ENCODE measurements around the gene PPM1A.

DNA sequence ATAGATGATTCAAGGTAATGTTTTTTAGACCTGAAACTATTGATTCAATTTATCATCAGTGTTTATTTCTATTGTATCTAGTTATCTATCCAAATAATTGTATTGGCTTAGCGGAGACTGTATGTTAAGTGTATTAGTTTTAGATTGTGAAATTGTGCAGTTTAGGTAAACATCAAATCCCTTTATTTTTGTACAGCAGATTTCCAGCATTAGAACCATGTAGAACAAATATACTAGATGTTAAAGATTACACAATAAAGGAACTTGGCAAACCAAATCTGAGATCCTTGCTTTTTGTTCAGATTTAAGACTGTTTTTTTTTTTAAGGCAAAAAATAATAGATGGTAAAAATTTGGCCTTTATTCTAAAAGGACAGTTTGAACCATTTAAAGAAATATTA is 39.3 kb downstream of the PPM1A start:
- TF ChIP-seq, protein P1, sequence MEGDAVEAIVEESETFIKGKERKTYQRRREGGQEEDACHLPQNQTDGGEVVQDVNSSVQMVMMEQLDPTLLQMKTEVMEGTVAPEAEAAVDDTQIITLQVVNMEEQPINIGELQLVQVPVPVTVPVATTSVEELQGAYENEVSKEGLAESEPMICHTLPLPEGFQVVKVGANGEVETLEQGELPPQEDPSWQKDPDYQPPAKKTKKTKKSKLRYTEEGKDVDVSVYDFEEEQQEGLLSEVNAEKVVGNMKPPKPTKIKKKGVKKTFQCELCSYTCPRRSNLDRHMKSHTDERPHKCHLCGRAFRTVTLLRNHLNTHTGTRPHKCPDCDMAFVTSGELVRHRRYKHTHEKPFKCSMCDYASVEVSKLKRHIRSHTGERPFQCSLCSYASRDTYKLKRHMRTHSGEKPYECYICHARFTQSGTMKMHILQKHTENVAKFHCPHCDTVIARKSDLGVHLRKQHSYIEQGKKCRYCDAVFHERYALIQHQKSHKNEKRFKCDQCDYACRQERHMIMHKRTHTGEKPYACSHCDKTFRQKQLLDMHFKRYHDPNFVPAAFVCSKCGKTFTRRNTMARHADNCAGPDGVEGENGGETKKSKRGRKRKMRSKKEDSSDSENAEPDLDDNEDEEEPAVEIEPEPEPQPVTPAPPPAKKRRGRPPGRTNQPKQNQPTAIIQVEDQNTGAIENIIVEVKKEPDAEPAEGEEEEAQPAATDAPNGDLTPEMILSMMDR (IDR thresholded peaks at IDR 0.05; ENCODE audit: extremely low read depth in 1 of 2, insufficient read depth in 1 of 2, low read depth in 1 of 2, low read length in 2 of 2) = no peak
- TF ChIP-seq EZH2 (IDR thresholded peaks at IDR 0.05; ENCODE audit: borderline replicate concordance, low read depth, low read length, severe bottlenecking) (no peak), POLR2A (IDR thresholded peaks at IDR 0.05; ENCODE audit: low read depth, low read length) (no peak), POLR2AphosphoS5 (IDR thresholded peaks at IDR 0.05; ENCODE audit: insufficient read depth, low read depth, low read length) (no peak)
